Stimulated activated CD8-positive, alpha-beta memory T cell treated with anti-CD3 and anti-CD28 coated beads, Interleukin-7, amount 100 ng/mL, for 1 hour (primary cell): Measurements from ENCODE around the gene C10orf67.
"Not testable (repeated sequence)": the region's sequence is repeated elsewhere in the genome, so short reads cannot be mapped to it uniquely, and the experiment has no call there.

ENCODE experiments used
- DNase-seq, 2 donors: peaks; one replicate each; pipeline ENCODE4 v3.0.0-alpha.2; 2020; ENCODE audit warnings: low read depth in 2 of 2

Gene C10orf67

GRCh38 chr10:23324351-23324750 is 20.2 kb downstream of the C10orf67 start:
- no peak for DNase-seq

GRCh38 chr10:23322082-23322481 is 22.5 kb downstream of the C10orf67 start:
- no peak for DNase-seq

DNA sequence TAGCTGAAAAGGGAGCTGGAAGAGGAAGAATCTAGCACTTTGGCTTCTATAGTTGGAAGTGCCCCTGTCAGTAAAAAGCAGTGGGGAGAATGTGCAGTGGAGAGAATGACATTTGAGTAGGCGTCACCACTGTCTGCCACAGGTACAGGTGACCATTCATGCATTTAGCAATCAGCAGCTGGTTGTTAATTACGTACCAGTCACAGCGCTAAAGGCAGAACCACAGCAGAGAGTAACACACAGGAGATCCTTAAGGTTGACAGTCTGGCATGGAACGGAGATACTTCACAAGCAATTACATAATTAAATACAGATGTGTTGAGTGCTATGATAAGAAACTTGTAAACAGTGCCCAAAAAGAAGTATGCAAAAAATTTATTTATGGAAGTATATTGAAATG is 24.8 kb downstream of the C10orf67 start:
- no peak for DNase-seq

DNA sequence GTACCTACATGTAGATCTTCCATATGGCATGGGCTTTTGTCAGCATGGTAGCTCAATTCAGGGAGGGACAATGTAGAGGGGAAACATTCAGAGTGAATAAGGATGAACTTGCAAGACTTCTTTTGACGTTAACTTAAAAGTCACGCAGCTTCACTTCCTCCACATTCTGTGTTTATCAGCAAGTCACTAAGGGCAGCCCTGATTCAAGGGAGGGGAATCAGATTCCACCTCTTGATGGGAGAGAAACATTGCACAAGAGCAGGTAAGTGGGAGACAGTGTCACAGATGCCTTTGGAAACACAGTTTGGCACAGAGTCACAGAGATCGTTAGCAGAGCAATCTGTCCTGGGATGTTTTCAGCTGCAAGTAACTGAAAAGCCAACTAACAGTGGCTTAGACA is 26.2 kb downstream of the C10orf67 start:
- no peak for DNase-seq

GRCh38 chr10:23317416-23317815 is 27.2 kb downstream of the C10orf67 start:
- DNase-seq, result no peak

- DNase-seq, result no peak
These were observed 28.2 kb downstream of the C10orf67 start for GRCh38 chr10:23316406-23316805.

DNA sequence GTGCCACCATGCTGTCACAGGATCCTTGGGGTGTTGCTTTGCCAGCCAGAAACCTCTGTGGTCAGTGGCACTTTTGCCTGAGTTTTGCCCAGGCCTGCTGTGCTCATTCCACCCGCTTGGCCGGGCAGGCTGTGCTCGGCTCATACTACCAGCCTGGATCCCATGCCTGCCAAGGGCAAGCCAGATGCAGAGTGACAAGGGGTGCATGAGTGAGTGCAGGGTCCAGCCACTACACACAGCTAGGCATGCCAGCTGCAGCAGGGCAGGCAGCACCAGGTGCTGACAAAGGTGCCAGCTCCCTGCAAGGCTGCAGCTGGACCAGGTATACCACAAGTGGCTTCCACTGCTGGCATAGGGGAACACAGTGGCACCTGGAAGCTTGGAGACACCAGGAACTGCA is 28.6 kb downstream of the C10orf67 start:
- DNase-seq, result no peak

- DNase-seq, result peak in 1 of 2 donors; percentile 19
These were observed 29.8 kb downstream of the C10orf67 start for GRCh38 chr10:23314835-23315239.

GRCh38 chr10:23311034-23311433 is 33.6 kb downstream of the C10orf67 start:
- DNase-seq, result no peak

DNA sequence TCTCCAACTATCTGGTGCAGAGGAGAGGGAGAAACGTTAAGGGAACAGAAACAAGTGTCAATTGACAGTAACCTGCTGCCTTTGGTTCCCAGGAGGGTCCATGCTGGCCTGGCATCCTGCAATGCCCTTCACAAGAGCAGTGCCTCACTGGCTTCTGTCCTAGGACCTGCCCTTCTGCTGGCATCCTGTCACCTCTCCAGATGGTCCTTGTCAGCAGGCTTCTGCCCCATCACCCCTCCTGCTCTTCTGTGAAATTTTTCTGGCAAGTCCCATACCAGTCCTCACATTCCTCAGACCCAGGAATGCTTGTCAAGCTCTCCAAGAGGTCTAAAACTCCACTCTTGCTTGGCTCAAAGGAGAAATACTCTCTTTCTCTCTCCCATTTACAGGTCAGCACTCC is 34.2 kb downstream of the C10orf67 start:
- DNase-seq, result no peak

DNA sequence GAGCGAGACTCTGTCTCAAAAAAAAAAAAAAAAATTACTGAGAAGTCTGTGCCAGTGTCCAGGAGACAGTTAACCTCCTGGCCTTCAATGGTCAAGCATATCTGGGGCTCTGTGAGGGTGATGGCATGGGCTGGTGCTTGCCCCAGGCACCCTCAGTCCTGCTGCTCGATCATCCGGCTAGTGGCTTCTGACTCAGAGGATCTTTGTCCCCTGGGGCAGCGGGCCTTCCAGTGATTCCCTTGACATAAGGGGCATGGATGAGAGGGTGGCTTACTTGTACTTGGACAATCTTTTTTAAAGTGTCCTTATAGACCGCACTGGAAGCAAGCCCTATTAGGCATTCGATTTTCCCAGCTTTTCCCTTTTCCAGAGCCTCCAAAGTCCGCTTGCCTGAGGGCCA is 44.6 kb downstream of the C10orf67 start:
- DNase-seq, result not testable (repeated sequence)

DNA sequence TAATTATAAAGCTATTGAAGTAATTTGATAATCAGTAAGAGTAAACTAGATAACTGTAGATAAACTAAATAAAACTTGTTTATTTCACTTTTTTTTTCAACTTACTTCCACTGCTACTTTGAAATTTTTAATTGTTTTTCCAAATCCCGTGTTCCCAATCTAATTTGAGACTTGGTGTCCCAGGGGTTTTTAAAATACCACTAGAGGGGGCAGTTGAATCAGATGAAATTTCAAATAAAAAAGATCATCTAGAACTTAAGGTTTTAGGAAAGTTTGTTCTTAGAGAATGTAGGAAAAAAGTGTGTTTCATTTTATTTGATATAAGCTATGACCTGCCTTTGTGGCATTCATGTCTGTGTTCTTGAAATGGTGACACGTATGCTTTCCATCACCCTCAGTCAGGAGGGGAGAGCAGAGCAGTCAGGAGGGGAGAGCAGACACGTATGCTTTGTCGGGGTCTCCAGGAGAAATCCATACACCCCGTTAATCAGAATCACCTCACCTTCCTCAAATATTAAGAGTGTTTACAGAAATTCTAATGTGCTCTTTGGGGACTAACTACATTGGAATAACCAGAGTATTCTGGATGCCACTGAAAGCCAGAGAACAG is 49.9 kb downstream of the C10orf67 start:
- DNase-seq, result no peak

DNA sequence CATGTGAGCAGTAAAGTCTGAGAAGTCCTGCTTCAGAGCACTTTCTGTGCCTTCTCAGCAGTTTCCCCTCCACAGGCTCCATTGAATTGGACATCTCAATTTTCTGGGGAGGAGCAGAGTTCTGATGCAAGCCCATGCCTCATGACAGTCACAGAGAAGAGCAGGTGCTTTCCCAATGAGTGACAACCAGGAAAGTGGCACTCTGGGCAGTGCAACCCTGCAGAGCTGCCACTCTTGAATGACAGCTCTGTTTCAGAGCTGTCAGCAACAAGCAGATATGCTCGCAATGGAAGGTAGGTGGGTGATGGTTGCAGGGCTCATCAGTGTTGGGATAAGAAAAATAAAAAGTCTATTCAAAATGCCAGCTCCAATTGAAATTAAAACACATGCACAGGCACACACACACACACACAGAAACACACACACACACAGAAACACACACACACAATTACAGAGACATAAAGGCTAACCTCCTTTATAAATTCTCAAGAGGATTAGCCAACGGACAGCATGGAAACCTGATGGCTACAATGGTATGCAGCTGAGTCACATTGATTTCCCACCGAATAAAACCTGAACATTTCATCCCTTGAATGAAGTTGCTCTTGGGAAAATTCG is 50.5 kb downstream of the C10orf67 start:
- DNase-seq, result no peak

GRCh38 chr10:23293145-23293724 is 51.4 kb downstream of the C10orf67 start:
- DNase-seq, result no peak

- DNase-seq, result no peak
These were observed 52.9 kb downstream of the C10orf67 start for GRCh38 chr10:23291551-23292334.

GRCh38 chr10:23284674-23285335 is 59.8 kb downstream of the C10orf67 start:
- DNase-seq, result no peak

GRCh38 chr10:23284155-23284554 is 60.4 kb downstream of the C10orf67 start:
- DNase-seq, result no peak

GRCh38 chr10:23283680-23284079 is 60.9 kb downstream of the C10orf67 start:
- DNase-seq, result no peak

DNA sequence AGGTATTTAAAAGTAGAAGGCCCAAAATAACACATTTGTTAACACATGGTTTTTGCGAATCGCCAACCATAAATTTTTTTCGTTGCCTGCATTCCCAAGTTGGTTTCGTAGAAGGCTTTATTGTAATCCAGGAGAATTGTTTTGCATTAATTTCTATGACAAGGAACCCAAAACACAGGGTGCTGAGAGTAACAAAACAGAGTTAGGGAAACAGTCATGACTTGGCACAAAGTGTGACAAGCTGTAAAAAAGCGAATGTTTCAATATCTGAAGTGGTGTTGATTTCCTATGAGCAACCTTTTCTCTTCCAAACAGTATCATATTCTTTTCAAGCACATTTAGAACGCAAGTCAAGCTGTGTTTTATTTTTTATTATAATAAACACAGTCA is 63.6 kb downstream of the C10orf67 start:
- no peak for DNase-seq

- DNase-seq, result no peak
These were observed 64.1 kb downstream of the C10orf67 start for GRCh38 chr10:23280419-23281043.

GRCh38 chr10:23275355-23275754 is 69.2 kb downstream of the C10orf67 start:
- DNase-seq, result no peak

- DNase-seq, result not testable (repeated sequence)
These were observed 70.4 kb downstream of the C10orf67 start for GRCh38 chr10:23274179-23274578.
